Renal cortical epithelial cell (primary cell): ENCODE measurements around the gene TIMM9. TPM values are rescaled to one million over a fixed set of nuclear protein-coding genes. Genes with fewer than 3 reads are reported as not detected.
"Not testable (repeated sequence)": the region's sequence is repeated elsewhere in the genome, so short reads cannot be mapped to it uniquely, and the experiment has no call there.

ENCODE experiments used
- DNase-seq: peaks from one replicate; pipeline ENCODE4 v3.0.0-alpha.2; 2011; ENCODE audit warnings: low read depth
- total RNA-seq: library from RNA; depleted of rRNA; stranded (reverse); fragments of >200 nt; gene quantifications from 2 replicates; pipeline ENCODE4 v1.2.3, GENCODE V29; 2014

TIMM9 gene
- total RNA-seq = 12.2 and 25.7 TPM in 2 replicates

GRCh38 chr14:58427281-58428117 is at the start of gene TIMM9, which contains the start of gene KIAA0586:
TIMM9 (minus strand) TSS chr14:58427531; CDS start chr14:58411945, 15,586 bp downstream.
KIAA0586 (plus strand) TSS chr14:58427719; CDS start chr14:58428265, 546 bp downstream.
- DNase-seq = peak; percentile 97

- DNase-seq = no peak
Observed at GRCh38 chr14:58476320-58476719, 49.0 kb upstream of the TIMM9 start.

GRCh38 chr14:58469309-58469708 is 42.0 kb upstream of the TIMM9 start:
- DNase-seq = no peak

- no peak for DNase-seq
Observed at GRCh38 chr14:58467575-58467974, 40.2 kb upstream of the TIMM9 start.

GRCh38 chr14:58466459-58466858 is 39.1 kb upstream of the TIMM9 start:
- DNase-seq = no peak

GRCh38 chr14:58465421-58465820 is 38.1 kb upstream of the TIMM9 start:
- peak; percentile 44 for DNase-seq

- DNase-seq = no peak
Observed at GRCh38 chr14:58464652-58465051, 37.3 kb upstream of the TIMM9 start.

GRCh38 chr14:58463147-58463546 is 35.8 kb upstream of the TIMM9 start:
- no peak for DNase-seq

- no peak for DNase-seq
Observed at GRCh38 chr14:58460772-58461171, 33.4 kb upstream of the TIMM9 start.

- DNase-seq = peak; percentile 82
Observed at GRCh38 chr14:58455593-58456265, 28.4 kb upstream of the TIMM9 start.

GRCh38 chr14:58444627-58445026 is 17.3 kb upstream of the TIMM9 start:
- no peak for DNase-seq

GRCh38 chr14:58439476-58439875 is 12.1 kb upstream of the TIMM9 start:
- no peak for DNase-seq

- DNase-seq = peak; percentile 68
Observed at GRCh38 chr14:58430156-58430555, 2.8 kb upstream of the TIMM9 start.

- DNase-seq = peak; percentile 65
Observed at GRCh38 chr14:58428118-58428683, 870 bp upstream of the TIMM9 start.

- peak; percentile 37 for DNase-seq
Observed at GRCh38 chr14:58426670-58427280, 556 bp downstream of the TIMM9 start.

GRCh38 chr14:58416934-58417333 is 10.4 kb downstream of the TIMM9 start:
- not testable (repeated sequence) for DNase-seq

GRCh38 chr14:58415636-58416547 is 11.4 kb downstream of the TIMM9 start:
- DNase-seq = no peak

GRCh38 chr14:58414845-58415244 is 12.5 kb downstream of the TIMM9 start:
- DNase-seq = no peak

GRCh38 chr14:58408681-58409215 is 18.6 kb downstream of the TIMM9 start:
- no peak for DNase-seq

GRCh38 chr14:58401587-58401986 is 25.7 kb downstream of the TIMM9 start:
- no peak for DNase-seq

- DNase-seq = no peak
Observed at GRCh38 chr14:58398895-58399294, 28.4 kb downstream of the TIMM9 start.
